Bronchial epithelial cell (primary cell): Measurements from ENCODE around the gene LIPE. TPM values are rescaled to one million over a fixed set of nuclear protein-coding genes. Genes with fewer than 3 reads are reported as not detected.

Experiments
- DNase-seq: peaks from one replicate; pipeline ENCODE4 v3.0.0-alpha.2; 2010; ENCODE audit warnings: low read depth
- FAIRE-seq: peaks from 2 replicates; lab custom pipeline; 2011; peaks lifted over from hg19 to GRCh38; lab: Jason Lieb, UNC
- H3K27me3 ChIP-seq: 2 replicates; pipeline ENCODE4 v1.5.1; 2011; ENCODE audit warnings: low read length; ENCODE audit not compliant: control insufficient read depth, insufficient read depth
- H3K36me3 ChIP-seq: 2 replicates; pipeline ENCODE4 v1.5.1; 2011; ENCODE audit warnings: low read length; ENCODE audit not compliant: control insufficient read depth, insufficient read depth
- H3K4me3 ChIP-seq: 2 replicates; pipeline ENCODE4 v1.5.1; 2011; ENCODE audit warnings: mild to moderate bottlenecking, low read depth, low read length, control low read depth
- CTCF ChIP-seq: IDR thresholded peaks from 2 replicates; pipeline ENCODE4 v1.5.1; 2011; ENCODE audit warnings: mild to moderate bottlenecking, moderate library complexity, low read length, control low read depth, inconsistent platforms; ENCODE audit not compliant: insufficient read depth, severe bottlenecking
- total RNA-seq: library from RNA; depleted of rRNA; stranded (reverse); fragments of >200 nt; gene quantifications from 2 replicates; pipeline ENCODE4 v1.2.1, GENCODE V29; 2014

The LIPE gene
- total RNA-seq, 1 donor from 2014 or later, result 7.6 TPM

GRCh38 chr19:42441049-42441445, 13.9 kb upstream of the LIPE start:
- TF ChIP-seq CTCF, result peak; percentile 1
- Histone ChIP-seq H3K27me3 (no peaks in the 10 kb centered on the region), H3K4me3 (no peak overlapping the region), H3K36me3 (no peaks in the 10 kb centered on the region)
- peak; percentile 53 for DNase-seq
- FAIRE-seq, result no peak

GRCh38 chr19:42440357-42441048, 13.3 kb upstream of the LIPE start:
- Histone ChIP-seq H3K36me3 (no peaks in the 10 kb centered on the region), H3K4me3 (no peak overlapping the region), H3K27me3 (no peaks in the 10 kb centered on the region)
- DNase-seq, result peak; percentile 57
- no peak for FAIRE-seq
- TF ChIP-seq CTCF, result peak; percentile 92

GRCh38 chr19:42436006-42436405, 8.8 kb upstream of the LIPE start:
- TF ChIP-seq CTCF, result no peak
- no peak for DNase-seq
- Histone ChIP-seq H3K27me3 (no peaks in the 10 kb centered on the region), H3K36me3 (no peaks in the 10 kb centered on the region), H3K4me3 (no peak overlapping the region)
- FAIRE-seq, result no peak

- Histone ChIP-seq H3K4me3 (no peak overlapping the region), H3K36me3 (no peaks in the 10 kb centered on the region), H3K27me3 (no peaks in the 10 kb centered on the region)
- no peak for FAIRE-seq
- TF ChIP-seq CTCF, result no peak
- DNase-seq, result no peak
Measured at GRCh38 chr19:42435316-42435715, 8.1 kb upstream of the LIPE start.

- FAIRE-seq (peak; percentile 80), DNase-seq (peak; percentile 34)
- no peak overlapping the region for H3K4me3 ChIP-seq
- TF ChIP-seq CTCF, result peak; percentile 84
- no peaks in the 10 kb centered on the region for H3K27me3 ChIP-seq
- no peaks in the 10 kb centered on the region for H3K36me3 ChIP-seq
Measured at GRCh38 chr19:42433503-42434260, 6.5 kb upstream of the LIPE start.
